Astrocyte (in vitro differentiated cells and primary cell): ENCODE measurements around the gene MIS12. TPM values are rescaled to one million over a fixed set of nuclear protein-coding genes. Genes with fewer than 3 reads are reported as not detected.

Source experiments
- DNase-seq: peaks from one replicate; pipeline ENCODE4 v3.0.0-alpha.2; 2010; ENCODE audit warnings: low read depth
- FAIRE-seq: peaks from 2 replicates; lab custom pipeline; 2011; peaks lifted over from hg19 to GRCh38; lab: Jason Lieb, UNC
- H2AFZ ChIP-seq: 2 replicates; pipeline ENCODE4 v1.6.0; 2012; ENCODE audit warnings: low read depth, low read length, inconsistent platforms
- H3K27ac ChIP-seq: 2 replicates; pipeline ENCODE4 v1.5.1; 2011; ENCODE audit warnings: low read depth, low read length, inconsistent platforms
- H3K27me3 ChIP-seq: 2 replicates; pipeline ENCODE4 v1.6.0; 2011; ENCODE audit warnings: low read length, inconsistent platforms; ENCODE audit not compliant: insufficient read depth
- H3K36me3 ChIP-seq: 2 replicates; pipeline ENCODE4 v1.5.1; 2011; ENCODE audit warnings: low read length, inconsistent platforms; ENCODE audit not compliant: insufficient read depth
- H3K4me1 ChIP-seq: 2 replicates; pipeline ENCODE4 v1.5.1; 2011; ENCODE audit warnings: low read length, inconsistent platforms; ENCODE audit not compliant: insufficient read depth
- H3K4me2 ChIP-seq: 2 replicates; pipeline ENCODE4 v1.6.0; 2012; ENCODE audit warnings: low read length, inconsistent platforms
- H3K4me3 ChIP-seq: 2 replicates; pipeline ENCODE4 v1.5.1; 2011; ENCODE audit warnings: low read depth, mild to moderate bottlenecking, low read length, inconsistent platforms; ENCODE audit not compliant: insufficient read depth
- H3K79me2 ChIP-seq: 2 replicates; pipeline ENCODE4 v1.6.0; 2012; ENCODE audit warnings: mild to moderate bottlenecking, low read length, inconsistent platforms; ENCODE audit not compliant: insufficient read depth
- H3K9ac ChIP-seq: 2 replicates; pipeline ENCODE4 v1.6.0; 2012; ENCODE audit warnings: mild to moderate bottlenecking, low read length, inconsistent platforms
- H3K9me3 ChIP-seq: 2 replicates; pipeline ENCODE4 v1.5.1; 2012; ENCODE audit warnings: low read depth, mild to moderate bottlenecking, low read length, inconsistent platforms; ENCODE audit not compliant: insufficient read depth
- H4K20me1 ChIP-seq: 2 replicates; pipeline ENCODE4 v1.6.0; 2012; ENCODE audit warnings: low read length, inconsistent platforms; ENCODE audit not compliant: insufficient read depth
- H3K27ac Mint-ChIP-seq: one replicate; pipeline ENCODE4 v1.8.0; 2021; ENCODE audit warnings: mild to moderate bottlenecking, mixed read lengths; ENCODE audit not compliant: unreplicated experiment
- H3K27me3 Mint-ChIP-seq: one replicate; pipeline ENCODE4 v1.8.0; 2021; ENCODE audit warnings: low read depth, mixed read lengths; ENCODE audit not compliant: unreplicated experiment
- H3K36me3 Mint-ChIP-seq: one replicate; pipeline ENCODE4 v1.8.0; 2021; ENCODE audit warnings: low read depth, mixed read lengths; ENCODE audit not compliant: unreplicated experiment
- H3K4me1 Mint-ChIP-seq: one replicate; pipeline ENCODE4 v1.8.0; 2021; ENCODE audit warnings: low read depth, mixed read lengths; ENCODE audit not compliant: unreplicated experiment
- H3K4me3 Mint-ChIP-seq: one replicate; pipeline ENCODE4 v1.8.0; 2021; ENCODE audit warnings: mild to moderate bottlenecking, moderate library complexity, mixed read lengths; ENCODE audit not compliant: unreplicated experiment
- H3K9me3 Mint-ChIP-seq: one replicate; pipeline ENCODE4 v1.8.0; 2021; ENCODE audit warnings: mild to moderate bottlenecking, mixed read lengths; ENCODE audit not compliant: unreplicated experiment
- CTCF ChIP-seq: IDR thresholded peaks from 2 replicates; pipeline ENCODE4 v1.5.1; 2011; ENCODE audit warnings: low read depth, mild to moderate bottlenecking, inconsistent platforms, low read length, moderate library complexity; ENCODE audit not compliant: insufficient read depth
- EZH2 ChIP-seq: IDR thresholded peaks from 2 replicates; pipeline ENCODE4 v1.6.1; 2012; ENCODE audit warnings: mild to moderate bottlenecking, low read length, inconsistent platforms; ENCODE audit not compliant: insufficient read depth
- total RNA-seq: library from RNA; stranded (reverse); gene quantifications from 2 replicates; pipeline ENCODE4 v1.2.1, GENCODE V29; 2021

The MIS12 gene
- total RNA-seq, 1 donor from 2014 or later, result 12.2 TPM

- FAIRE-seq, result no peak
- no peaks in the 10 kb centered on the region for H3K9me3 ChIP-seq
These were observed 36.9 kb downstream of the MIS12 start for GRCh38 chr17:5523249-5523648.

GRCh38 chr17:5526821-5527598 is 40.6 kb downstream of the MIS12 start:
- H3K36me3 ChIP-seq, result no peaks in the 10 kb centered on the region
- H3K27ac ChIP-seq, result peak overlapping the region; percentile 78
- H3K27ac Mint-ChIP-seq, result peak overlapping the region; percentile 98
- H3K27me3 ChIP-seq, result no peaks in the 10 kb centered on the region
- peak overlapping the region; percentile 71 for H3K9ac ChIP-seq
- H3K4me3 Mint-ChIP-seq, result peak overlapping the region; percentile 17
- H2AFZ ChIP-seq, result peak overlapping the region; percentile 31
- peaks cover 19% of the 10 kb centered on the region for H3K4me1 ChIP-seq
- no peaks in the 10 kb centered on the region for H3K9me3 Mint-ChIP-seq
- peak overlapping the region; percentile 51 for H3K4me2 ChIP-seq
- no peaks in the 10 kb centered on the region for H3K9me3 ChIP-seq
- no peaks in the 10 kb centered on the region for H4K20me1 ChIP-seq
- peaks cover 23% of the 10 kb centered on the region for H3K4me1 Mint-ChIP-seq
- TF ChIP-seq CTCF, result no peak
- TF ChIP-seq EZH2, result no peak
- DNase-seq (peak; percentile 97), FAIRE-seq (peak; percentile 98)
- no peaks in the 10 kb centered on the region for H3K36me3 Mint-ChIP-seq
- no peaks in the 10 kb centered on the region for H3K27me3 Mint-ChIP-seq
- no peak overlapping the region for H3K4me3 ChIP-seq
- no peaks in the 10 kb centered on the region for H3K79me2 ChIP-seq

More at GRCh38 chr17:5523249-5523648, 36.9 kb downstream of the MIS12 start:
- H3K27me3 Mint-ChIP-seq, result no peaks in the 10 kb centered on the region
- Histone ChIP-seq H3K79me2 (no peaks in the 10 kb centered on the region), H3K4me1 (peaks cover 19% of the 10 kb centered on the region), H4K20me1 (no peaks in the 10 kb centered on the region), H3K36me3 (no peaks in the 10 kb centered on the region), H3K27me3 (no peaks in the 10 kb centered on the region), H3K4me2 (no peak overlapping the region), H3K9ac (no peak overlapping the region), H2AFZ (no peak overlapping the region), H3K4me3 (no peak overlapping the region), H3K27ac (no peak overlapping the region)
- H3K4me3 Mint-ChIP-seq, result no peak overlapping the region
- peaks cover 31% of the 10 kb centered on the region for H3K4me1 Mint-ChIP-seq
- peaks cover 1% of the 10 kb centered on the region for H3K36me3 Mint-ChIP-seq
- TF ChIP-seq EZH2, result no peak
- TF ChIP-seq CTCF, result no peak
- peaks cover 5% of the 10 kb centered on the region for H3K9me3 Mint-ChIP-seq
- no peak for DNase-seq
- H3K27ac Mint-ChIP-seq, result no peak overlapping the region

GRCh38 chr17:5527601-5528250 is 41.4 kb downstream of the MIS12 start:
- Mint-ChIP-seq H3K4me3 (no peak overlapping the region), H3K4me1 (peaks cover 23% of the 10 kb centered on the region), H3K36me3 (no peaks in the 10 kb centered on the region), H3K9me3 (no peaks in the 10 kb centered on the region), H3K27me3 (no peaks in the 10 kb centered on the region), H3K27ac (peak overlapping the region; percentile 98)
- Histone ChIP-seq H2AFZ (no peak overlapping the region), H3K36me3 (no peaks in the 10 kb centered on the region), H3K4me1 (peaks cover 19% of the 10 kb centered on the region), H3K4me3 (no peak overlapping the region), H3K9ac (peak overlapping the region; percentile 71), H3K9me3 (no peaks in the 10 kb centered on the region), H4K20me1 (no peaks in the 10 kb centered on the region), H3K79me2 (no peaks in the 10 kb centered on the region), H3K27ac (peak overlapping the region; percentile 78), H3K4me2 (peak overlapping the region; percentile 51), H3K27me3 (no peaks in the 10 kb centered on the region)
- FAIRE-seq (no peak), DNase-seq (no peak)
- no peak for TF ChIP-seq CTCF
- TF ChIP-seq EZH2, result no peak
